ENCODE data around the gene TNFSF13.
"Not testable (repeated sequence)": the region's sequence is repeated elsewhere in the genome, so short reads cannot be mapped to it uniquely, and the experiment has no call there.

The TNFSF13 gene

GRCh38 chr17:7589204-7589868, 30.8 kb downstream of the TNFSF13 start:
- peak in 53 of 56 donors; percentile 29 to 92 (median 67) for DNase-seq

GRCh38 chr17:7589891-7590691, 31.5 kb downstream of the TNFSF13 start, which contains the start of gene SOX15:
Gene SOX15 (minus strand): TSS chr17:7590094. CDS start chr17:7589676, 418 bp downstream.
- no peak for DNase-seq

DNA sequence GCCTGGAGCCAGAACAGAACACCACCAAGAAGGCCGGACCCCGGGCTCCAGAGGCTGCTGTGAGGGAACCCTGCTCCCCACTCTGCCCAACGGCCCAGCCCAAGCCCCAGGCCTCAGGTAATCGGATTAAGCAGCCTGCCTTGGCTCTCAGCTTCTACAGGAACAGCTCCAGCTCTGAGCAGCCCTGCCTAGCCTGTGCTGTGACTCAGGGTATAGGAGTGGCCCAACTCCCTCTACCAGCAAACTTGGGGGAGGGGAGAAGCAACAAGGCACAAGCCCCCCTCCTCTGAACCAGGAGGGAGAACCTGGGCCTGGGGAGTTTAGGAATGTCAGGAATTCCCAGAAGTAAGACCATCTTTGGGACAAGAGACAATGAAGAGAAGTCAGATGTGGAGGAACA, 32.2 kb downstream of the TNFSF13 start:
- no peak for DNase-seq

- no peak for DNase-seq
These were observed 33.0 kb downstream of the TNFSF13 start for GRCh38 chr17:7591596-7591995.

DNA sequence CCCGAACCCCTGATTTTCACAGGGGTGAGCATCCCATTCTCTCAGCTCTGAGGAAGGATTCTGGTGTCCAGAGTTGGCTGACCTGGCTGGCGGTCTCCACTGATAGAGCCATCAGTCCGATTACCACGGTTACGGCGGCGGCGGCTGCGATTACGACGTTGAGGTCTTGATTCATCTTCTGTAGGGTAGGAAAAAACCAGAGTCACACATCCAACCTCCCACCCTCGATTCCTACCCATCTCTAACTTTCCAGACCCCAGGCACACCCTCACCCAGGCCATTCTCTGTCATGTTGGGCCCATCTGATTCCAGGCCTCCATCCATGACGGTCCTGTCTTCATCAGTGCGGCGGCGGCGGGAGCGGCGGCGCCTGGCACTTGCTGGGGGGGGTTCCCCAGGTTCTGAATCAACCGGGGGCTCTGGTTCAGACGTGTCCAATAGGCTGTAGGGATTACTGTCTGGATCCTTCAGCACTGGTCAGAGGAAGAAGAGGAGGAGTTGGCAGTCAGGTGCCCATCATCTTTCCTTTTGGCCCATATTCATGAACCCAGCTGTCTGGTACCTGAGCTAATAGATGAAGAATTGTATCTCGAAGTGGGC, 34.0 kb downstream of the TNFSF13 start:
- no peak for DNase-seq

DNA sequence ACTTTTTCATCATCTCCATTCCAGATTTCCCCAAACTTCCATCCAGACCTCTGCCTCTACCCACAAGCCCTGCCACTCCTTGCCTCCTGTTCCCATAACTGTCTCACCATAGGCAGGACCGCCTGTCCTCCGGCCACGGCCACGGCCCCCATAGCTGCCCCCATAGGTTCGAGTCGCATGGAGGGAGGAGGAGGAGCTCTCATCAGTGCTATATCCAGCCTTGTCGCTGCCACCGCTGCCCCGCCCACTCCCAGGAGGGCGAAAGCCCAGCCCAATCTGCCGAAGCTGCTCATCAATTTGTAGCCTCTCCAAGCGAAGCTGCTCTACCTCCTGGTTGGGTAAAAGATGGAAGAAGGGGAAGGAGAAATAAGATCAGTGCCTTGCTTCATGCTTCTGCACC, 34.7 kb downstream of the TNFSF13 start:
- no peak for DNase-seq

GRCh38 chr17:7597561-7597960, 39.0 kb downstream of the TNFSF13 start:
- DNase-seq = not testable (repeated sequence)

DNA sequence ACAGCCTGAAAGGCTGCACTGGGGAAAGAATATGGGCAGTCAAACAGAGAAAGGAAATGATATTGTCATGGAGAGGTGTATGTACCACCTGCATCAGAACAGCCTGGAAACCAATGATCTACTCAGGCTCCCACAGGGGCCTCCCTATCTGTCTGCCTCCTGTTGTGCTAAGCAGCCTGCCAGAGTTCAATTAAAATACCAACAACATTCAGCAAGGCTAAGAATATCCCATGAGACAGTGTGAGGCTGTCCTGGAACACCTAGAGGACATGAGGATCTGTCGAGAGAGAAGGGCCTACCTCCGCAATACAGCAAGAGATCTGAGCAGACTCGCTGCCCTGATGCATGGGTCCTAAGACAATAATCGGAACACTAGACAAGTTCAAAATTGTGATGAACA, 47.7 kb downstream of the TNFSF13 start:
- DNase-seq = no peak

- DNase-seq = no peak
These were observed 52.1 kb downstream of the TNFSF13 start for GRCh38 chr17:7610641-7611040.

Data from nucleus accumbens (tissue), 56 donors.